Esophagus muscularis mucosa (tissue), 4 donors: ENCODE data around the gene DISP3. TPM values are rescaled to one million over a fixed set of nuclear protein-coding genes. Genes with fewer than 3 reads are reported as not detected.

Experiments
- DNase-seq: peaks from one replicate; pipeline ENCODE4 v3.0.0-alpha.2; 2017; ENCODE audit errors: extremely low spot score
- H3K27ac ChIP-seq, 4 donors: fragments of 200-600 bp; sonication (generic); replicated peaks in 1 of 4; 1 replicate in 3 of 4; 2 replicates in 1 of 4; pipeline ENCODE4 v1.5.1; 2016 to 2019; ENCODE audit warnings: mild to moderate bottlenecking in 1 of 4
- H3K27me3 ChIP-seq, 4 donors: fragments of 200-600 bp; sonication (generic); one replicate each; pipeline versions ENCODE4 v1.5.1 to v1.6.0; 2016 to 2019
- H3K36me3 ChIP-seq, 4 donors: fragments of 200-600 bp; sonication (generic); one replicate each; pipeline ENCODE4 v1.5.1; 2016 to 2019
- H3K4me1 ChIP-seq, 4 donors: fragments of 200-600 bp; sonication (generic); one replicate each; pipeline ENCODE4 v1.5.1; 2016 to 2019
- H3K4me3 ChIP-seq, 4 donors: fragments of 200-600 bp; sonication (generic); 1 replicate in 2 of 4; 2 replicates in 2 of 4; pipeline ENCODE4 v1.5.1; 2016 to 2019; ENCODE audit warnings: mild to moderate bottlenecking in 4 of 4, moderate library complexity in 1 of 4
- H3K9me3 ChIP-seq, 4 donors: fragments of 200-600 bp; sonication (generic); 1 replicate in 3 of 4; 2 replicates in 1 of 4; pipeline ENCODE4 v1.5.1; 2016 to 2019
- EP300 ChIP-seq: sonication (generic); formaldehyde crosslinking; IDR thresholded peaks from one replicate; pipeline ENCODE4 v1.6.1; 2017; ENCODE audit warnings: antibody characterized with exemption
- POLR2A ChIP-seq: fragments of 450-650 bp; IDR thresholded peaks from one replicate; pipeline ENCODE4 v1.6.1; 2017; ENCODE audit warnings: antibody characterized with exemption, moderate library complexity, mild to moderate bottlenecking, low read depth
- POLR2AphosphoS5 ChIP-seq, 2 donors: sonication (generic); formaldehyde crosslinking; IDR thresholded peaks; one replicate each; pipeline ENCODE4 v1.6.1; 2017; ENCODE audit warnings: antibody characterized with exemption in 2 of 2
- WGBS: methylation state at CpG from one replicate; pipeline ENCODE4 v1.1.5; 2018; 5-methylcytosine and 5-hydroxymethylcytosine counted together
- intact Hi-C: fragments of 100-400 bp; cut with DNase I; formaldehyde crosslinking; loops from one replicate; pipeline ENCODE4 v1.15.1; 2023
- total RNA-seq, 4 donors: library from RNA; depleted of rRNA; stranded (reverse); fragments of >200 nt; gene quantifications; one replicate each; pipeline versions ENCODE4 v1.1.0 to v1.2.1, GENCODE V29; 2016
- TF ChIP-seq, protein P1 (sequence below), 3 experiments: fragments of 200-600 bp in 2 of 3; fragments of 450-650 bp in 1 of 3; sonication (generic) in 2 of 3; IDR thresholded peaks; one replicate each; pipeline ENCODE4 v1.5.1; 2017 to 2019; ENCODE audit warnings: antibody characterized with exemption in 3 of 3, mild to moderate bottlenecking in 2 of 3, moderate library complexity in 1 of 3

The DISP3 gene
- total RNA-seq, 4 donors from 2014 or later, result not detected

DNA sequence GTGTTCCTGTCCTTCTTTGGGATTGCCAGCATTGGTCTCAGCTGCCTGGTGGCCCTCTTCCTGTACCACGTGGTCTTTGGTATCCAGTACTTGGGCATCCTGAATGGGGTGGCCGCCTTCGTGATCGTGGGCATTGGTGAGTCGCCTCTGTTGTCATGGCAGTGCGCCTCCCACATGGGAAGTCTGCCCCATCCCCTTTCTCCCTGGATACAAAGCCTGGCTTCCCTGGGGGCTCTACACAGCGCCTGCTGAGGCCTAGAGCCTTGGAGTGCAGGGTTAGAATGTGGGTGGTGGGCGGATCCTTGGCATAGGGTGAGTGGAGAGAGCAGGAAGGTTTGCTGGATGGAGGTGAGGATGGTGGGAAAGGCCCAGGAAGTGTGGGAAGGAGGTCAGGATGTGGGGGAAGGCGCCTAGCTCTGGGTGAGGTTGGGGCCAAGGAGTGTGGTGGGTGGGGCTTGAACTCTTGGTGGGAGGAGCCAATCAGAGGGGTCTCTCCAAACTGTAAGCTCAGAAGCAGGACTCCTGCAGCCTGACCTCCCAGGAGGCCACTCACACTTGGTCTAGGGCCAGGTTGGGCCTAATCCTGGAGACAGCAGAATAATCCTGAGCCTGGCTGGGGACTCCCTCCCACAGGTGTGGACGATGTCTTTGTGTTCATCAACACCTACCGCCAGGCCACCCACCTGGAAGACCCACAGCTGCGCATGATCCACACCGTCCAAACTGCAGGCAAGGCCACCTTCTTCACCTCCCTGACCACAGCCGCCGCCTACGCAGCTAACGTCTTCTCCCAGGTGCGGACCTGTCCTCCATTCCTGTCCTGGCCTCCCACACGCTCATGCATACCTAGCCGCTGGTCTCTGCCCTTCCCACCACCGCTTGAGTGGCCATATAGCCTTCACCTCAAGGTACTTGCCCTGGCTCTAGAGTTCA lies 36.7 kb downstream of the DISP3 start:
- 90% methylated on average over 21 of the region's 21 CpGs for WGBS
- peaks cover 0 to 51% (median 0%) of the 10 kb centered on the region in 4 donors for H3K27me3 ChIP-seq
- TF ChIP-seq EP300 (no peak), POLR2AphosphoS5 (IDR thresholded peaks at IDR 0.05) (no peak), POLR2A (no peak)
- TF ChIP-seq, protein P1, sequence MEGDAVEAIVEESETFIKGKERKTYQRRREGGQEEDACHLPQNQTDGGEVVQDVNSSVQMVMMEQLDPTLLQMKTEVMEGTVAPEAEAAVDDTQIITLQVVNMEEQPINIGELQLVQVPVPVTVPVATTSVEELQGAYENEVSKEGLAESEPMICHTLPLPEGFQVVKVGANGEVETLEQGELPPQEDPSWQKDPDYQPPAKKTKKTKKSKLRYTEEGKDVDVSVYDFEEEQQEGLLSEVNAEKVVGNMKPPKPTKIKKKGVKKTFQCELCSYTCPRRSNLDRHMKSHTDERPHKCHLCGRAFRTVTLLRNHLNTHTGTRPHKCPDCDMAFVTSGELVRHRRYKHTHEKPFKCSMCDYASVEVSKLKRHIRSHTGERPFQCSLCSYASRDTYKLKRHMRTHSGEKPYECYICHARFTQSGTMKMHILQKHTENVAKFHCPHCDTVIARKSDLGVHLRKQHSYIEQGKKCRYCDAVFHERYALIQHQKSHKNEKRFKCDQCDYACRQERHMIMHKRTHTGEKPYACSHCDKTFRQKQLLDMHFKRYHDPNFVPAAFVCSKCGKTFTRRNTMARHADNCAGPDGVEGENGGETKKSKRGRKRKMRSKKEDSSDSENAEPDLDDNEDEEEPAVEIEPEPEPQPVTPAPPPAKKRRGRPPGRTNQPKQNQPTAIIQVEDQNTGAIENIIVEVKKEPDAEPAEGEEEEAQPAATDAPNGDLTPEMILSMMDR (IDR thresholded peaks at IDR 0.05), result no peak
- H3K4me1 ChIP-seq, result no peaks in the 10 kb centered on the region
- no peak overlapping the region for H3K4me3 ChIP-seq
- no peak for DNase-seq
- intact Hi-C loops, result no loop called here
- H3K36me3 ChIP-seq, result no peaks in the 10 kb centered on the region
- H3K27ac ChIP-seq, result no peak overlapping the region
- H3K9me3 ChIP-seq, result peaks cover 0 to 13% (median 3%) of the 10 kb centered on the region in 4 donors

DNA sequence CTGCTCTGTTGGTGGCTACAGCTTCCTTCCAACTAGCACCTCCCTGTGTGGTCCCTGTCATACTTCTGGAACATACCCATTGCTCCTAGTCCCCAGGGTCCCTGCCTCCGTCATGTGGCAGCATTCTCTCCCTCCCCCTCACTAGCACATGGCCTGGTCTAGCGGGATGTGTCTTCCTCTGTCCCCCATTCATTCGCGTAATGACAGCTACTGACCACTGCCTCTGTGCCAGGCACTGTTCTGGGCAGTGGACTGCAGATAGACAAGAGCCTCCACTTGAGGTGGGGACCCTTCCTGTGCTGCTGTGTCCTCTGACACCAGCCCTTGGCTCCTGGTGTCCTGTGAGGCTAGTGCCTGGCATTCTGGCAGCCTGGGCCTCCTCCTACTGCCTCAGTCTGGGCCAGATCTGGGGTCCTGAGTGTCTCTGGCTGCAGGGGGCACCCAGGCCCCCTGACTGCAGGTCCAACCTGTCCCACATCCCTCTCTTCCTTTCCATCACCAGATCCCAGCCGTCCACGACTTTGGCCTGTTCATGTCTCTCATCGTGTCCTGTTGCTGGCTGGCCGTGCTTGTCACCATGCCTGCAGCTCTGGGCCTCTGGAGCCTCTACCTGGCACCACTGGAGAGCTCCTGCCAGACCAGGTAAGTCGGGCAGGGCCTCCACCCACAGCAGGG lies 38.1 kb downstream of the DISP3 start:
- no peak for DNase-seq
- WGBS, result 88% methylated on average over 9 of the region's 9 CpGs
- intact Hi-C loops, result no loop called here
- no peak overlapping the region for H3K4me3 ChIP-seq
- peaks cover 0 to 5% (median 0%) of the 10 kb centered on the region in 4 donors for H3K9me3 ChIP-seq
- no peaks in the 10 kb centered on the region for H3K4me1 ChIP-seq
- no peaks in the 10 kb centered on the region for H3K36me3 ChIP-seq
- no peak overlapping the region for H3K27ac ChIP-seq
- TF ChIP-seq POLR2AphosphoS5 (IDR thresholded peaks at IDR 0.05) (no peak), EP300 (no peak), POLR2A (no peak)
- TF ChIP-seq, protein P1 (IDR thresholded peaks at IDR 0.05), result no peak
- peaks cover 0 to 51% (median 0%) of the 10 kb centered on the region in 4 donors for H3K27me3 ChIP-seq

DNA sequence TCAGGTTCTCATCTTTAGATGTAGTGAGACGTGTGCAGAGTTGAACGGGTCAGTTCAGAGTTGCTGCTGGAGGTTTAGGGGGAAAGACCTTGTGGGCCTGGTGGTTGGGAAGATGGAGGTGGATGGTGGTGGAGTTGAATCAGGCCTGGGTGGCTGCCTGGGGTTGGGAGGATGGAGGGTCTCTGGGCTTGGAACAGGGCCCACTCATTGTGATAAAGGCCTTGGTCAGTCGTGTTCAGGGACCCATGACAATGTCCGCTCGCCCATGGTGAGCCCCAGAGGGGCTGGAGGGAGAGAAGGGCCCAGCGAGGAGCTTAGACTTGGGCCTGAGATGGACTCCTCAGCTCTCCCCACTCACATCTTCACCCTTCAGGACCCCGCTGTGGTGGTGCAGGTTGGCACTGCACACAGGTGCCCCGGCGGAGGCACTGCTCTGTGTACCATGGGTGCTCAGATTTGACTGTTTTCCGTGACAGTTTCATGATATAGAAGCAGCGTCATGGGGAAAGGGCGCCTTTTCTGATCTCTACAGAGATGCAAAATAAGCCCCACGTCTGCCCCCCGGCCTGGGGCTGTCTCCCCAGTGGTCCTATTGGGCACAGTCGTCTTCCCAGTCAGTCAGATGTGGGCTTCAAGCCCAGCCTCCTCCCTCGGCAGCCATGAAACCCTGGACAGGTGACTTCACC lies 39.2 kb downstream of the DISP3 start:
- DNase-seq, result no peak
- Histone ChIP-seq H3K4me1 (no peaks in the 10 kb centered on the region), H3K27ac (no peak overlapping the region), H3K27me3 (peaks cover 0 to 51% (median 0%) of the 10 kb centered on the region in 4 donors), H3K9me3 (no peaks in the 10 kb centered on the region), H3K4me3 (no peak overlapping the region), H3K36me3 (no peaks in the 10 kb centered on the region)
- intact Hi-C loops, result no loop called here
- TF ChIP-seq POLR2AphosphoS5 (IDR thresholded peaks at IDR 0.05), result no peak
- no peak for TF ChIP-seq POLR2A
- TF ChIP-seq EP300, result no peak
- TF ChIP-seq, protein P1 (IDR thresholded peaks at IDR 0.05), result no peak
- WGBS, result 91% methylated on average over 8 of the region's 16 CpGs

DNA sequence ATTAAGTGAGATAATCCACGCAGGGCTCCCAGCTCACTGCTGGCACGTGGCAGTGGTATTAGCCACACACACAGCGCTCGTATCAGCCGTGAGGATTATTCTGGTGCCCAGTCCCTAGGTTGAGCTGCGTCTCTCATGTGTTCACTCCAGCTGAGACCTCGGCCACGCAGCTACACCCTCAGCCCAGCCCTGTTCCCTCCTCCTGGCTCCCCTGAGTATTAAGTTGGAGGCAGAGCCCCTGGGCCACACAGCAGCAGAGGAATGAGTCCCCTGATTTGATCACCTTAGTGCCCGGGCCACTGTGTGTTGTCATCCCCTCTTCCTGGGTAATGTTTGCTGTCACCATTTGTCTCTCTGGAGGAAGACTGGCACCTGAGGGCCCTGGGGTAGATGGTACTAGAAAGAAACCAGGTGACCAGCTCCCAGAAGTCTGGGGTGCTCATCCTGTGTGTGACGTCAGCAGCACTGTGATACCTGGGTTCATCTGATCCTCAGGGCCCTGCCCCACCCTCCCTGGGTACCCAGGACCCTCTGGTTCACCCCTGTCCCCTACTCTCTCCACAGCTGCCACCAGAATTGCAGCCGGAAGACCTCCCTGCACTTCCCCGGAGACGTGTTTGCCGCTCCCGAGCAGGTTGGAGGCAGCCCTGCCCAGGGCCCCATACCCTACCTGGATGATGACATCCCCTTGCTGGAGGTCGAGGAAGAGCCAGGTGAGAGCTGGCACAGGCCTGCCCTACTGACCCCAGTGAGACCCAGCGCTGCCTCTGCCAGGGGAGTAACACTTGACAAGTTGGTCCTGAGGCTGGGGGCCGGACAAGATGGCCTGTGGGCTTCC lies 40.1 kb downstream of the DISP3 start:
- Histone ChIP-seq H3K27me3 (peaks cover 0 to 51% (median 0%) of the 10 kb centered on the region in 4 donors), H3K4me3 (no peak overlapping the region), H3K27ac (no peak overlapping the region), H3K4me1 (no peaks in the 10 kb centered on the region), H3K36me3 (no peaks in the 10 kb centered on the region), H3K9me3 (no peaks in the 10 kb centered on the region)
- TF ChIP-seq, protein P1 (IDR thresholded peaks at IDR 0.05), result no peak
- TF ChIP-seq EP300 (no peak), POLR2A (no peak), POLR2AphosphoS5 (IDR thresholded peaks at IDR 0.05) (no peak)
- 78% methylated on average over 10 of the region's 18 CpGs for WGBS
- intact Hi-C loops, result no loop called here
- no peak for DNase-seq
